ENCODE measurements around the gene ACTG1. TPM values are rescaled to one million over a fixed set of nuclear protein-coding genes. Genes with fewer than 3 reads are reported as not detected.

Gene ACTG1
- total RNA-seq, 1 donor from 2014 or later: 5,342 TPM

DNA sequence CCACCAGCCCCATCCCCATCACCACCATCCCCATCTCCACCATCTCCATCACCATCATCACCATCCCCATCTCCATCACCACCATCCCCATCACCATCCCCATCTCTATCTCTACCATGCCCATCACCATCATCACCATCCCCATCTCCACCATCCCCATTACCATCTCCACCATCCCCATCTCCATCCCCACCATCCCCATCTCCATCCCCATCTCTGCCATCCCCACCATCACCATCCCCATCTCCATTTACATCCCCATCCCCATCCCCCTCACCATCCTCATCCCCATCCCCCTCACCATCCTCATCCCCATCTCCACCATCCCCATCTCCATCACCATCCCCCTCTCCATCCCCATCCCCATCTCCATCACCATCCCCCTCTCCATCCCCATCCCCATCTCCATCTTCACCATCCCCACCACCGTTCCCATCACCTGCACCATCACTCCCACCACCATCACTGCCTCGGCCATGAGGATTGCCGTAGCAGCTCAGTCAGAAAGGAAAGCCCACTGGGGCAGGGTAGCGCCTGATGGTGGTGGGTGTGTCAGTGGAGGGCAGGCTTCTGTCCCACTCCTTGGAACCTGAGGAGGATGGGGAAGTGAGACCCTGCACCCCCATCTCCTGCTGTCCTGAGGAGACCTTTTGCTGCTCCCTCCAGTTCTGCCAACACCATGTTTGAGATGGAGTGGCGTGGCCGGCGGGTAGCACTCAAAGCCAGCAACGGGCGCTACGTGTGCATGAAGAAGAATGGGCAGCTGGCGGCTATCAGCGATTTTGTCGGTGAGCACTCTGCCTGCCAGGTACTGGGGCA is 23.1 kb upstream of the ACTG1 start:
- no peak overlapping the region for H3K27ac Mint-ChIP-seq (ENCODE audit: unreplicated experiment)
- H3K4me3 Mint-ChIP-seq (ENCODE audit: unreplicated experiment): no peak overlapping the region
- H3K4me1 Mint-ChIP-seq (ENCODE audit: low read depth, unreplicated experiment): peaks cover 5% of the 10 kb centered on the region
- peaks cover 8% of the 10 kb centered on the region for H3K9me3 Mint-ChIP-seq (ENCODE audit: unreplicated experiment)
- TF ChIP-seq, protein P1, sequence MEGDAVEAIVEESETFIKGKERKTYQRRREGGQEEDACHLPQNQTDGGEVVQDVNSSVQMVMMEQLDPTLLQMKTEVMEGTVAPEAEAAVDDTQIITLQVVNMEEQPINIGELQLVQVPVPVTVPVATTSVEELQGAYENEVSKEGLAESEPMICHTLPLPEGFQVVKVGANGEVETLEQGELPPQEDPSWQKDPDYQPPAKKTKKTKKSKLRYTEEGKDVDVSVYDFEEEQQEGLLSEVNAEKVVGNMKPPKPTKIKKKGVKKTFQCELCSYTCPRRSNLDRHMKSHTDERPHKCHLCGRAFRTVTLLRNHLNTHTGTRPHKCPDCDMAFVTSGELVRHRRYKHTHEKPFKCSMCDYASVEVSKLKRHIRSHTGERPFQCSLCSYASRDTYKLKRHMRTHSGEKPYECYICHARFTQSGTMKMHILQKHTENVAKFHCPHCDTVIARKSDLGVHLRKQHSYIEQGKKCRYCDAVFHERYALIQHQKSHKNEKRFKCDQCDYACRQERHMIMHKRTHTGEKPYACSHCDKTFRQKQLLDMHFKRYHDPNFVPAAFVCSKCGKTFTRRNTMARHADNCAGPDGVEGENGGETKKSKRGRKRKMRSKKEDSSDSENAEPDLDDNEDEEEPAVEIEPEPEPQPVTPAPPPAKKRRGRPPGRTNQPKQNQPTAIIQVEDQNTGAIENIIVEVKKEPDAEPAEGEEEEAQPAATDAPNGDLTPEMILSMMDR (IDR thresholded peaks at IDR 0.05; ENCODE audit: partially characterized antibody, unreplicated experiment): no peak
- H3K27me3 Mint-ChIP-seq (ENCODE audit: unreplicated experiment): peaks cover 7% of the 10 kb centered on the region
- no peak for DNase-seq
- no peaks in the 10 kb centered on the region for H3K36me3 Mint-ChIP-seq (ENCODE audit: unreplicated experiment)

DNA sequence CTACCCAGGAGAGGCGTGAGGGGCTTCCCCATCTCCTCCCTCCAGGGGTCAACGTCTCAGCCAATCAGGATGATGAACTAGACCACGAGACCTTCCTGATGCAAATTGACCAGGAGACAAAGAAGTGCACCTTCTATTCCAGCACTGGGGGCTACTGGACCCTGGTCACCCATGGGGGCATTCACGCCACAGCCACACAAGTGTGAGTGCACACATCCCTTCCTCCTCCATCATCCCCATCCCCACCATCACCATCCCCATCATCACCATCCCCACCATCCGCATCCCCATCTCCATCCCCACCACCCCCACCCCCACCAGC is 22.4 kb upstream of the ACTG1 start:
- peaks cover 5% of the 10 kb centered on the region for H3K4me1 Mint-ChIP-seq (ENCODE audit: low read depth, unreplicated experiment)
- H3K9me3 Mint-ChIP-seq (ENCODE audit: unreplicated experiment): peaks cover 8% of the 10 kb centered on the region
- TF ChIP-seq, protein P1 (IDR thresholded peaks at IDR 0.05; ENCODE audit: partially characterized antibody, unreplicated experiment): no peak
- no peak overlapping the region for H3K4me3 Mint-ChIP-seq (ENCODE audit: unreplicated experiment)
- H3K27ac Mint-ChIP-seq (ENCODE audit: unreplicated experiment): no peak overlapping the region
- peaks cover 7% of the 10 kb centered on the region for H3K27me3 Mint-ChIP-seq (ENCODE audit: unreplicated experiment)
- DNase-seq: no peak
- H3K36me3 Mint-ChIP-seq (ENCODE audit: unreplicated experiment): no peaks in the 10 kb centered on the region

DNA sequence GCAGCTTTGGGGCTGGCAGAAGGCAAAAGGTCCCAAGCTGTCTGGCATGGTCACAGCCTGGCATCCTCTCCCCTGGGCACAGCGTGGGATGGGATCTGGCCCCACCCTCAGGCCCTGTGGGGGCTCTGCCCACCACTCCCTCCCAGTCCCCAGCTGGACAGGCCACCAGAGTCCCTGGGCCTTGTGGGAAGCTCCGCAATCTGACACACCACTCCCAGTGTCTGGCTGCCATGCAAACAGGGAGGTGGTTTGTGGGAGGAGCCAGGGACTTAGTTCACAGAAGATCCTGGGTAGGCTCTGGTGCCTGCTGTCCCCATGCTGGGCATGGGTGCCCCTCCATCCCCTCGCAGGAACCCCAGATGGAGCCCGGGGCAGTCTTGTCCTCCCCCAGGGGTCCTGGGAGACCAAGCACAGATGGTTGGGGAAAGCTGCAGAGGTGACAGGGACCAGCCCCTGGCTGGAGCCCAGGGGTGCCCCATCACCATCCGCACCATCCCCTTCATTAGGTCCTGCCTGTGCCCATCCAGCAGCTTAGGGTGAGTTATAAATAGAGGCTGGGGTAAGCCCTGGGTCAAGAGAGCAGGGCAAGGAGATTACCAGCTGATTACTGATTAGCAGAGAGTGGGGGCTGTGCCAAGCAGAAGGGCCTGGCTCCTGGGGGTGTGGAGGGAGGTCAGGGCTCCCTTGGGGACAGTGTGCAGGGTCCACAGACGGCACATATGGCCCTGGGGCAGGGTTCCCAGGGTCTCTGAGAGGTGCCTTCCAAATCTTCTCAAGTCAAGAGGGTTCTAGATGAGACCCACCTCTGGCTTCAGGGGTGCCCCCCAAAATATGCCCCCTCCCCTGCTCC is 21.8 kb upstream of the ACTG1 start:
- peaks cover 8% of the 10 kb centered on the region for H3K9me3 Mint-ChIP-seq (ENCODE audit: unreplicated experiment)
- H3K27ac Mint-ChIP-seq (ENCODE audit: unreplicated experiment): no peak overlapping the region
- peaks cover 5% of the 10 kb centered on the region for H3K4me1 Mint-ChIP-seq (ENCODE audit: low read depth, unreplicated experiment)
- TF ChIP-seq, protein P1 (IDR thresholded peaks at IDR 0.05; ENCODE audit: partially characterized antibody, unreplicated experiment): no peak
- no peak overlapping the region for H3K4me3 Mint-ChIP-seq (ENCODE audit: unreplicated experiment)
- no peaks in the 10 kb centered on the region for H3K36me3 Mint-ChIP-seq (ENCODE audit: unreplicated experiment)
- peaks cover 7% of the 10 kb centered on the region for H3K27me3 Mint-ChIP-seq (ENCODE audit: unreplicated experiment)
- DNase-seq: no peak

DNA sequence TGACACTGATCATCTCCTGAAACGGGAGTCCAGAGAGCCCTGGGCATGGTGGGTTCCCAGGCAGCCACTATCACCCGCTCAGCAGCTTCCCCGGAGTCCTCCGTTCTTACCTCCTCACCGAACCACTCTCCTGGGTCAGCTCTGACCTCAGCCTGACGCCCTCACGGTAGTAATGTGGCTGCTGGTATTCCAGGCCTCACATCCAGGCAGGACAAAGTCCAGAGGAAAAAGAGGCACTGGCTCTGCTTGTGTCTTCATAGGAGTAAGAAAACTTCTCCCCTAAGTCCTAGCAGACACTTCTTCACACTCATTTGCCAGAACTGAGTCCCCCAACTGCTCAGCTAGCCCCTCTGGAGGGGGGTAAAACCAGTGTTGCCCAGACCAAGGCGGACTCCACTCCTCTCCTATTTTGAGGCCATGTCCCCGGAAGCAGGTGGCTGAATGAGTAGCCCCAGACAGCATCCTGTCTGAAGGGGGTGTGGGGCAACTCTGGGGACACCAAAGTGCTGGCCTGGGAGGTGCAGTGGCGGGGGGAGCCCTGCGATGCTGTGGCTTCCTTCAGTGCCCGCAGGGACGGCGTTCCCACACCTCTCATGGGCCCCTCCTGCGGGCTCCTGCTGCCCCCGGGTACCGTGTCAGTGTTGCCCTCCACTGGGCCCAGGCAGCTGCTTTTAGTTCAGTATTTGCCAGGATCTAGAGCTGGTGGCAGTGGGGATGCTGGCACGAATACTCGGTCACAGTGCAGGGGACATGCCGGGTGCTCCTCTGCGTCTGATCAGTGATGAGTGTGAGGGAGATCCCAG is 20.9 kb upstream of the ACTG1 start:
- TF ChIP-seq, protein P1 (IDR thresholded peaks at IDR 0.05; ENCODE audit: partially characterized antibody, unreplicated experiment): no peak
- Mint-ChIP-seq H3K27ac (ENCODE audit: unreplicated experiment) (no peak overlapping the region), H3K4me1 (ENCODE audit: low read depth, unreplicated experiment) (peaks cover 4% of the 10 kb centered on the region), H3K27me3 (ENCODE audit: unreplicated experiment) (peaks cover 7% of the 10 kb centered on the region), H3K9me3 (ENCODE audit: unreplicated experiment) (peaks cover 8% of the 10 kb centered on the region), H3K4me3 (ENCODE audit: unreplicated experiment) (no peak overlapping the region), H3K36me3 (ENCODE audit: unreplicated experiment) (no peaks in the 10 kb centered on the region)
- DNase-seq: no peak
